OCI-LY1 (cell line): ENCODE data around the gene GHRH.

Experiments
- H2AFZ ChIP-seq: fragments of 200-600 bp; sonication (generic), shearing (Covaris generic); 2 replicates; pipeline ENCODE4 v1.6.0; 2014; ENCODE audit warnings: antibody characterized with exemption, mild to moderate bottlenecking, low read length
- H3F3A ChIP-seq: fragments of 200-600 bp; sonication (generic), shearing (Covaris generic); 2 replicates; pipeline ENCODE4 v1.6.0; 2014; ENCODE audit warnings: mild to moderate bottlenecking, antibody characterized with exemption, low read length, moderate library complexity; ENCODE audit not compliant: insufficient read depth
- H3K27ac ChIP-seq: fragments of 200-600 bp; sonication (generic); 2 replicates; pipeline ENCODE4 v1.5.1; 2014; ENCODE audit warnings: low read length, mixed run types, mild to moderate bottlenecking, low read depth; ENCODE audit not compliant: poor library complexity, severe bottlenecking
- H3K27me3 ChIP-seq: fragments of 200-600 bp; sonication (generic); 2 replicates; pipeline ENCODE4 v1.6.0; 2014; ENCODE audit warnings: antibody characterized with exemption, mild to moderate bottlenecking, low read length, moderate library complexity; ENCODE audit not compliant: insufficient read depth
- H3K36me3 ChIP-seq: fragments of 200-600 bp; sonication (generic); 2 replicates; pipeline ENCODE4 v1.6.1; 2014; ENCODE audit warnings: mild to moderate bottlenecking, antibody characterized with exemption, low read length, moderate library complexity, mixed read lengths; ENCODE audit not compliant: insufficient read depth
- H3K4me1 ChIP-seq: fragments of 200-600 bp; sonication (generic); 2 replicates; pipeline ENCODE4 v1.5.1; 2014; ENCODE audit warnings: mild to moderate bottlenecking, low read length, moderate library complexity; ENCODE audit not compliant: insufficient read depth, severe bottlenecking
- H3K4me2 ChIP-seq: fragments of 200-600 bp; sonication (generic), shearing (Covaris generic); 2 replicates; pipeline ENCODE4 v1.6.1; 2014; ENCODE audit warnings: low read length
- H3K4me3 ChIP-seq: fragments of 200-600 bp; sonication (generic); 2 replicates; pipeline ENCODE4 v1.5.1; 2014; ENCODE audit warnings: low read length, low read depth, mild to moderate bottlenecking, mixed read lengths; ENCODE audit not compliant: poor library complexity, severe bottlenecking
- H3K79me2 ChIP-seq: fragments of 200-600 bp; shearing (Covaris generic); 2 replicates; pipeline ENCODE4 v1.6.1; 2016; ENCODE audit warnings: mixed run types, low read length, mixed read lengths; ENCODE audit not compliant: insufficient read depth
- H3K9ac ChIP-seq: fragments of 200-600 bp; sonication (generic), shearing (Covaris generic); 2 replicates; pipeline ENCODE4 v1.6.1; 2014; ENCODE audit warnings: mild to moderate bottlenecking, low read length, mixed read lengths
- H3K9me2 ChIP-seq: fragments of 200-600 bp; sonication (generic), shearing (Covaris generic); 2 replicates; pipeline ENCODE4 v1.6.1; 2014; ENCODE audit warnings: low read depth, mild to moderate bottlenecking, low read length, mixed read lengths
- H3K9me3 ChIP-seq: fragments of 200-600 bp; shearing (Covaris generic); 2 replicates; pipeline ENCODE4 v1.6.1; 2014; ENCODE audit warnings: low read length, mixed read lengths
- H4K20me1 ChIP-seq: fragments of 200-600 bp; sonication (generic), shearing (Covaris generic); 2 replicates; pipeline ENCODE4 v1.6.0; 2016; ENCODE audit warnings: mild to moderate bottlenecking, low read length; ENCODE audit not compliant: insufficient read depth
- EZH2 ChIP-seq: fragments of 200-600 bp; sonication (generic), shearing (Covaris generic); IDR thresholded peaks from 2 replicates; pipeline ENCODE4 v1.8.0; 2017; ENCODE audit warnings: borderline replicate concordance, mixed run types, mild to moderate bottlenecking, antibody characterized with exemption, low read length, moderate library complexity, mixed read lengths
- TF ChIP-seq, protein P1 (sequence below): fragments of 200-600 bp; sonication (generic), shearing (Covaris generic); IDR thresholded peaks from 2 replicates; pipeline ENCODE4 v1.5.1; 2017; ENCODE audit warnings: mild to moderate bottlenecking, antibody characterized with exemption, low read length, moderate library complexity, mixed read lengths

Gene GHRH

DNA sequence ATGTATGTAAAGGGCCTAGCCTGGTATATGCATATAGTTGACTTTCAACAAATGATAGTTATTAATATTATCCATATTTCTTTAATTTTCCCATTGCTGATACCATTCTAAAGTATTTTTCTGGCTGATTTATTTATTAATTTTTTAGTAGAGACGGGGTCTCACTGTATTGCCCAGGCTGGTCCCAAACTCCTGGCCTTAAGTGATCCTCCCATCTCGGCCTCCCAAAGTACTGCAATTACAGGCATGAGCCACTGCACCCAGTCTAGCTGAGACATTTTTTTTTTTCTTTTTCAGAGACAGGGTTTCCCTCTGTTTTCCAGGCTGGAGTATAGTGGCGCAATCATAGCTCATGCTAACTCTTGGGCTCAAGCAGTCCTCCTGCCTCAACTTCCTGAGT lies 52.4 kb downstream of the GHRH start:
- H3K79me2 ChIP-seq, result no peaks in the 10 kb centered on the region
- H3K9me3 ChIP-seq, result no peaks in the 10 kb centered on the region
- H3K9ac ChIP-seq, result no peak overlapping the region
- no peaks in the 10 kb centered on the region for H3K27me3 ChIP-seq
- peaks cover 88% of the 10 kb centered on the region for H3K36me3 ChIP-seq
- no peaks in the 10 kb centered on the region for H4K20me1 ChIP-seq
- H3K4me3 ChIP-seq, result no peak overlapping the region
- no peaks in the 10 kb centered on the region for H3K9me2 ChIP-seq
- H3F3A ChIP-seq, result no peaks in the 10 kb centered on the region
- TF ChIP-seq, protein P1, sequence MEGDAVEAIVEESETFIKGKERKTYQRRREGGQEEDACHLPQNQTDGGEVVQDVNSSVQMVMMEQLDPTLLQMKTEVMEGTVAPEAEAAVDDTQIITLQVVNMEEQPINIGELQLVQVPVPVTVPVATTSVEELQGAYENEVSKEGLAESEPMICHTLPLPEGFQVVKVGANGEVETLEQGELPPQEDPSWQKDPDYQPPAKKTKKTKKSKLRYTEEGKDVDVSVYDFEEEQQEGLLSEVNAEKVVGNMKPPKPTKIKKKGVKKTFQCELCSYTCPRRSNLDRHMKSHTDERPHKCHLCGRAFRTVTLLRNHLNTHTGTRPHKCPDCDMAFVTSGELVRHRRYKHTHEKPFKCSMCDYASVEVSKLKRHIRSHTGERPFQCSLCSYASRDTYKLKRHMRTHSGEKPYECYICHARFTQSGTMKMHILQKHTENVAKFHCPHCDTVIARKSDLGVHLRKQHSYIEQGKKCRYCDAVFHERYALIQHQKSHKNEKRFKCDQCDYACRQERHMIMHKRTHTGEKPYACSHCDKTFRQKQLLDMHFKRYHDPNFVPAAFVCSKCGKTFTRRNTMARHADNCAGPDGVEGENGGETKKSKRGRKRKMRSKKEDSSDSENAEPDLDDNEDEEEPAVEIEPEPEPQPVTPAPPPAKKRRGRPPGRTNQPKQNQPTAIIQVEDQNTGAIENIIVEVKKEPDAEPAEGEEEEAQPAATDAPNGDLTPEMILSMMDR, result no peak
- TF ChIP-seq EZH2, result no peak
- H3K27ac ChIP-seq, result no peak overlapping the region
- H3K4me1 ChIP-seq, result no peaks in the 10 kb centered on the region
- H2AFZ ChIP-seq, result no peak overlapping the region
- H3K4me2 ChIP-seq, result no peak overlapping the region

DNA sequence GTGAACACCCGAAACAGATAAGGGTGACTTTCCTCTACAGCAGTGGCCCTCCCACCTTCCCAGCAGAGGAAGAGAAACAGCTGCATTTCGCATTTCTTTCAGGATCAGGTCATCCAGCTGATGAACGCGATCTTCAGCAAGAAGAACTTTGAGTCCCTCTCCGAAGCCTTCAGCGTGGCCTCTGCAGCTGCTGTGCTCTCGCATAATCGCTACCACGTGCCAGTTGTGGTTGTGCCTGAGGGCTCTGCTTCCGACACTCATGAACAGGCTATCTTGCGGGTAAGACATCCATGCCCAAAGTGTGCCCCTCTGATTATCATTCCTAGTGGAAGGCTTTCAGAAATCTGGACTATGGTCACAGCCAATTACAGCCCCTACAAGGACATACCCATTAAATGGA lies 54.4 kb downstream of the GHRH start:
- Histone ChIP-seq H3K4me1 (no peaks in the 10 kb centered on the region), H3K27me3 (no peaks in the 10 kb centered on the region), H4K20me1 (no peaks in the 10 kb centered on the region), H3K36me3 (peaks cover 89% of the 10 kb centered on the region), H3K9ac (no peak overlapping the region), H3K9me2 (no peaks in the 10 kb centered on the region), H2AFZ (no peak overlapping the region), H3K27ac (no peak overlapping the region), H3K9me3 (no peaks in the 10 kb centered on the region), H3K79me2 (no peaks in the 10 kb centered on the region), H3F3A (no peaks in the 10 kb centered on the region), H3K4me2 (no peak overlapping the region), H3K4me3 (no peak overlapping the region)
- no peak for TF ChIP-seq EZH2
- TF ChIP-seq, protein P1, result no peak

GRCh38 chr20:37205794-37206193 lies 55.8 kb downstream of the GHRH start:
- H3K27ac ChIP-seq, result no peak overlapping the region
- no peak overlapping the region for H2AFZ ChIP-seq
- H4K20me1 ChIP-seq, result no peaks in the 10 kb centered on the region
- H3K4me1 ChIP-seq, result no peaks in the 10 kb centered on the region
- no peaks in the 10 kb centered on the region for H3K9me3 ChIP-seq
- no peaks in the 10 kb centered on the region for H3F3A ChIP-seq
- H3K27me3 ChIP-seq, result no peaks in the 10 kb centered on the region
- no peak overlapping the region for H3K4me3 ChIP-seq
- no peak overlapping the region for H3K9ac ChIP-seq
- H3K79me2 ChIP-seq, result no peaks in the 10 kb centered on the region
- no peaks in the 10 kb centered on the region for H3K9me2 ChIP-seq
- TF ChIP-seq EZH2, result no peak
- TF ChIP-seq, protein P1, result no peak
- H3K4me2 ChIP-seq, result no peak overlapping the region
- H3K36me3 ChIP-seq, result peaks cover 93% of the 10 kb centered on the region
